ENCODE results near the gene ANK3.

- TF ChIP-seq EZH2 (IDR thresholded peaks at IDR 0.05; ENCODE audit: insufficient read depth, poor library complexity, severe bottlenecking) (no peak), EZH2phosphoT487 (IDR thresholded peaks at IDR 0.05; ENCODE audit: insufficient read depth, low read depth) (no peak)
Measured at GRCh38 chr10:60086862-60087261, 302.8 kb downstream of the ANK3 start.
